Measurements from ENCODE around the gene NEDD4.

NEDD4 gene

GRCh38 chr15:55816017-55816416, 177.4 kb downstream of the NEDD4 start:
- no peaks in the 10 kb centered on the region for H3K27me3 ChIP-seq (ENCODE audit: insufficient read depth, poor library complexity, severe bottlenecking)
- H3K4me3 ChIP-seq (ENCODE audit: severe bottlenecking): no peak overlapping the region
- no peak for DNase-seq (ENCODE audit: low spot score)
- no peak for TF ChIP-seq CTCF (IDR thresholded peaks at IDR 0.05; ENCODE audit: poor library complexity, severe bottlenecking)
- ATAC-seq (ENCODE audit: low read depth): no peak
- no peaks in the 10 kb centered on the region for H3K36me3 ChIP-seq (ENCODE audit: low read depth)
- H3K4me1 ChIP-seq (ENCODE audit: insufficient read depth, poor library complexity, severe bottlenecking): no peaks in the 10 kb centered on the region
- no peak overlapping the region for H3K27ac ChIP-seq (ENCODE audit: poor library complexity, severe bottlenecking)
- no peaks in the 10 kb centered on the region for H3K9me3 ChIP-seq (ENCODE audit: severe bottlenecking)

GRCh38 chr15:55802600-55803376, 190.6 kb downstream of the NEDD4 start:
- Histone ChIP-seq H3K4me1 (ENCODE audit: insufficient read depth, poor library complexity, severe bottlenecking) (no peaks in the 10 kb centered on the region), H3K4me3 (ENCODE audit: severe bottlenecking) (no peak overlapping the region), H3K36me3 (ENCODE audit: low read depth) (no peaks in the 10 kb centered on the region), H3K27ac (ENCODE audit: poor library complexity, severe bottlenecking) (no peak overlapping the region), H3K9me3 (ENCODE audit: severe bottlenecking) (no peaks in the 10 kb centered on the region), H3K27me3 (ENCODE audit: insufficient read depth, poor library complexity, severe bottlenecking) (no peaks in the 10 kb centered on the region)
- TF ChIP-seq CTCF (IDR thresholded peaks at IDR 0.05; ENCODE audit: poor library complexity, severe bottlenecking): no peak
- ATAC-seq (ENCODE audit: low read depth) (peak; percentile 39; the same call in 1 of the 3 replicates), DNase-seq (ENCODE audit: low spot score) (no peak)

- no peaks in the 10 kb centered on the region for H3K27me3 ChIP-seq (ENCODE audit: insufficient read depth, poor library complexity, severe bottlenecking)
- H3K9me3 ChIP-seq (ENCODE audit: severe bottlenecking): no peaks in the 10 kb centered on the region
- no peak overlapping the region for H3K27ac ChIP-seq (ENCODE audit: poor library complexity, severe bottlenecking)
- DNase-seq (ENCODE audit: low spot score) (no peak), ATAC-seq (ENCODE audit: low read depth) (no peak)
- no peak for TF ChIP-seq CTCF (IDR thresholded peaks at IDR 0.05; ENCODE audit: poor library complexity, severe bottlenecking)
- no peaks in the 10 kb centered on the region for H3K36me3 ChIP-seq (ENCODE audit: low read depth)
- H3K4me1 ChIP-seq (ENCODE audit: insufficient read depth, poor library complexity, severe bottlenecking): no peaks in the 10 kb centered on the region
- no peak overlapping the region for H3K4me3 ChIP-seq (ENCODE audit: severe bottlenecking)
These were observed 193.2 kb downstream of the NEDD4 start for GRCh38 chr15:55800216-55800615.

GRCh38 chr15:55799291-55800212, 193.9 kb downstream of the NEDD4 start:
- TF ChIP-seq CTCF (IDR thresholded peaks at IDR 0.05; ENCODE audit: poor library complexity, severe bottlenecking): peak; percentile 83
- no peak for DNase-seq (ENCODE audit: low spot score)

More at GRCh38 chr15:55799291-55800212, 193.9 kb downstream of the NEDD4 start:
- Histone ChIP-seq H3K9me3 (ENCODE audit: severe bottlenecking) (no peaks in the 10 kb centered on the region), H3K27ac (ENCODE audit: poor library complexity, severe bottlenecking) (no peak overlapping the region), H3K4me3 (ENCODE audit: severe bottlenecking) (no peak overlapping the region), H3K27me3 (ENCODE audit: insufficient read depth, poor library complexity, severe bottlenecking) (no peaks in the 10 kb centered on the region), H3K36me3 (ENCODE audit: low read depth) (no peaks in the 10 kb centered on the region), H3K4me1 (ENCODE audit: insufficient read depth, poor library complexity, severe bottlenecking) (no peaks in the 10 kb centered on the region)
- ATAC-seq (ENCODE audit: low read depth): peak; percentile 54; the same call in 2 of the 3 replicates

All from RWPE2 (cell line).